NCI-H1092 treated with DMSO at 0.1 percent for 48 hours (cell line): Measurements from ENCODE around the gene CDK14.
"Not testable (repeated sequence)": the region's sequence is repeated elsewhere in the genome, so short reads cannot be mapped to it uniquely, and the experiment has no call there.

Source experiments
- DNase-seq: peaks from one replicate; lab custom pipeline; 2025; lab: John Stamatoyannopoulos, UW

Gene CDK14

GRCh38 chr7:90756366-90756765 is 160.2 kb downstream of the CDK14 start:
- DNase-seq, result no peak

- DNase-seq, result not testable (repeated sequence)
Measured at GRCh38 chr7:90757565-90757950, 161.4 kb downstream of the CDK14 start.

- DNase-seq, result no peak
Measured at GRCh38 chr7:90758933-90759562, 162.9 kb downstream of the CDK14 start.

GRCh38 chr7:90759710-90760109 is 163.6 kb downstream of the CDK14 start:
- no peak for DNase-seq

- DNase-seq, result no peak
Measured at GRCh38 chr7:90760892-90761291, 164.8 kb downstream of the CDK14 start.

- DNase-seq, result no peak
Measured at GRCh38 chr7:90761584-90761983, 165.5 kb downstream of the CDK14 start.

GRCh38 chr7:90763108-90763507 is 167.0 kb downstream of the CDK14 start:
- no peak for DNase-seq

GRCh38 chr7:90764848-90765570 is 168.9 kb downstream of the CDK14 start:
- DNase-seq, result no peak

GRCh38 chr7:90766814-90767564 is 170.9 kb downstream of the CDK14 start:
- no peak for DNase-seq

GRCh38 chr7:90768301-90768700 is 172.2 kb downstream of the CDK14 start:
- no peak for DNase-seq

- no peak for DNase-seq
Measured at GRCh38 chr7:90769036-90769435, 172.9 kb downstream of the CDK14 start.

- not testable (repeated sequence) for DNase-seq
Measured at GRCh38 chr7:90769566-90769965, 173.4 kb downstream of the CDK14 start.

- no peak for DNase-seq
Measured at GRCh38 chr7:90771281-90771680, 175.2 kb downstream of the CDK14 start.

GRCh38 chr7:90772410-90772809 is 176.3 kb downstream of the CDK14 start:
- DNase-seq, result no peak

GRCh38 chr7:90773269-90773668 is 177.1 kb downstream of the CDK14 start:
- DNase-seq, result no peak

- DNase-seq, result no peak
Measured at GRCh38 chr7:90774706-90775105, 178.6 kb downstream of the CDK14 start.

GRCh38 chr7:90775383-90775965 is 179.4 kb downstream of the CDK14 start:
- DNase-seq, result no peak

GRCh38 chr7:90777041-90777440 is 180.9 kb downstream of the CDK14 start:
- DNase-seq, result no peak

GRCh38 chr7:90777465-90777864 is 181.3 kb downstream of the CDK14 start:
- peak; percentile 22 for DNase-seq

- DNase-seq, result no peak
Measured at GRCh38 chr7:90777886-90778285, 181.8 kb downstream of the CDK14 start.

- no peak for DNase-seq
Measured at GRCh38 chr7:90788052-90788451, 191.9 kb downstream of the CDK14 start.

GRCh38 chr7:90789736-90790306 is 193.7 kb downstream of the CDK14 start:
- no peak for DNase-seq
